HG03432 (cell line): ENCODE measurements around the gene PHC1.
A peak's percentile ranks its signal among the peaks of the same experiment; 100 is the strongest.
"Not testable (repeated sequence)": the region's sequence is repeated elsewhere in the genome, so short reads cannot be mapped to it uniquely, and the experiment has no call there.

Source experiments
- ATAC-seq: cut with Tn5 transposase; IDR thresholded peaks from one replicate; pipeline ENCODE4 v1.9.1; 2021; ENCODE audit warnings: mild to moderate bottlenecking, moderate library complexity; ENCODE audit not compliant: unreplicated experiment

The PHC1 gene

DNA sequence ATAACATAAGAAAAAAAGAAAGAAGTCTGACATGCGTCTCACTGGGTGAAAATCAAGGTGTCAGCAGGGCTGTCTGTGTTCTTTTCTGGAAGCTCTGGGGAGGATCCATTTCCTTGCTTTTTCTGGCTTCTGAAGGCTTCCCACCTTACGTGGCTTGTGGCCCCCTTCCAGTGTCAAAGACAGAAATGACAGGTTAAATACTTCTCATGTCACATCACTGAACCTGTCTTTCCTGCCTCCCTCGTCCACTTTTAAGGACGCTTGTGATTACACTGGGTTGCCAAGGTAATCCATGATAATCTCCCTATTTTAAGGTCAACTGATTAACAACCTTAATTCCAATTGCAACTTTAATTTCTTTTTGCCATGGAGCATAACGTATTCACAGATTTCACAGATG is 4.6 kb upstream of the PHC1 start:
- no peak for ATAC-seq

- ATAC-seq, result no peak
Measured at GRCh38 chr12:8911606-8912268, 2.6 kb upstream of the PHC1 start.

- no peak for ATAC-seq
Measured at GRCh38 chr12:8912914-8913313, 1.4 kb upstream of the PHC1 start.

DNA sequence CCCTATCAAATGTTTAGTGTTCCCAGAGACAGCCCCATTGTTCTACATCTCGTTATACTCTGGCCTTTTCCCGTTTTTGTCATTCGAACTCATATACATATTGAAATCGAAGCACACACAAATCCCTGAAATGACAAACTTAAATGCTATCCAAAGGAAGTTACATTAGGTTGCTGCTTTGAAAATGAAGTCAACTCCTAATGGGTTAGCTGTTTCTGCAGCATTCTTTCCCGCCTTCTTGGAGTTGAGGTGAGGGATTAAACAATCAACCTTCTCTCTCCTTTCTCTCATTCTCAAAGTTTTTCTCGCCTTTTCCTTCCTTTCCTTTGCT is 642 bp upstream of the PHC1 start:
- no peak for ATAC-seq

GRCh38 chr12:8914716-8915526 is 612 bp downstream of the PHC1 start:
- ATAC-seq, result peak; percentile 78

- no peak for ATAC-seq
Measured at GRCh38 chr12:8916154-8916553, 1.8 kb downstream of the PHC1 start.

GRCh38 chr12:8917031-8917430 is 2.7 kb downstream of the PHC1 start:
- no peak for ATAC-seq

DNA sequence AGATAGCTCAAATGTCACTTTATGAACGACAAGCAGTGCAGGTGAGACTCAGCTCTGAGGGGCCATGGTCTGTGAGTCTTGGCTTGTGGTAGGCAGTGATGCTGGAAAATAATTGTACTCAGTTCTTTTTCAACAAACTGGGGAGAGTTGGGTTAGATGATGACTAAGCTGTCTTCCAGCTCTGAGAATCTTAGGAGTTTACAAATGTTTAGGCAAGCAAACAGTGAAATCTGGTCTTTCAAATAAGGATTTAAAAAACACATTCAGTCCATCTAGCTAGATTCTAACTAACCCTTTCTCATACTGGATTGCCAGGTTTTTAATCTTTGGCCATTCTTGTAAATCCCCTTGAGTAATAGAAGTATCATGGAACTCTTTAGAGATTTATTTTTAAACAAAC is 3.4 kb downstream of the PHC1 start:
- no peak for ATAC-seq

DNA sequence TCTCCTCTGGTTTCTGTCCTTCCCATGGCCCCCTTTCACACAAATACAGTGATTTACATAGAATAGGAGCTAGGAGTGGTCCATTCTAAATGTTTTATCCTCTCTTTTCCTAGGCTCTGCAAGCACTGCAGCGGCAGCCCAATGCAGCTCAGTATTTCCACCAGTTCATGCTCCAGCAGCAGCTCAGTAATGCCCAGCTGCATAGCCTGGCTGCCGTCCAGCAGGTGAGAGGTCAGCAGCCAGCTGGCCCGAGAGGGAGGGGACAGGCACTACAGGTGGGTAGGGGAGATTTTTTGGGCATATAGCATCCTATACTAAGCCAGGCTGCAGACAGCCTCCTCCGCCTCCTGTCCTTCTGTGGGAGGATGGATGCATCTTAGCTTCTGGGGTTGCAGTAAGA is 5.3 kb downstream of the PHC1 start:
- not testable (repeated sequence) for ATAC-seq

DNA sequence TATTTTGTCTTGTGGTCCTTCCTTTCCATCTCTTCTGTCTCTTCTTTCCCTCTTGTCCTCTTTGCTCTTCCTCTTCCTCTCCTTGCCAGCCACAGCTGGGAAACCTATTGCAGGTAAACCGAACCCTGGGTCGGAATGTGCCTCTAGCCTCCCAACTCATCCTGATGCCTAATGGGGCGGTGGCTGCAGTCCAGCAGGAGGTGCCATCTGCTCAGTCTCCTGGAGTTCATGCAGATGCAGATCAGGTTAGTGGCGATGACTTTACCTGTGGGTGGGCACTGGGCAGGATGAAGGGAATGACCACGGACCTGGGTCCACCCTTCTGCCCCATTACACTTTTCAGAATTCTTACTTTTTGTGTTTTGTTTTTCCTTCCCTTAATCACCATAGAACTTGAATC is 8.2 kb downstream of the PHC1 start:
- no peak for ATAC-seq

DNA sequence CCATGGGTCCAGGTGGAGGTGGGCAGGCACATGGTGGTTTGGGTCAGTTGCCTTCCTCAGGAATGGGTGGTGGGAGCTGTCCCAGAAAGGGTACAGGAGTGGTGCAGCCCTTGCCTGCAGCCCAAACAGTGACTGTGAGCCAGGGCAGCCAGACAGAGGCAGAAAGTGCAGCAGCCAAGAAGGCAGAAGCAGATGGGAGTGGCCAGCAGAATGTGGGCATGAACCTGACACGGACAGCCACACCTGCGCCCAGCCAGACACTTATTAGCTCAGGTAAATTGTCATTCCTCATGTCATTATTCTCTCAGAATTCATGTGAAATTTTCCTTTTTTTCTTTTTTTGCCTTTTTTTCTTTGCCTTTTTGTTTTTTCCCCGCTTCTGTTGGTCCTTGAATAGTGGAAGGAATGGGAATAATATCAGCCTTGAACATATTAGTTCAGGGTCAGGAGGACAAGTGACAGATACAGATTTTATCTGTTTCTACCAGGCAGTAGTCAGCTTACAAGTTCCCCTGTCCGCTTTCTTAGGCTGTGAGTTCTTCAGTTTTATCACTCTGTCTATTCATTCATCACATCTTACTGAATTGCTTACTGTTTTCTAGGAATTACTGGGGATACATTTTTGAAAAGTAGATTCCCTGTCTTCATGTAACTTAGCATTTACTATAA is 16.5 kb downstream of the PHC1 start:
- not testable (repeated sequence) for ATAC-seq

- ATAC-seq, result not testable (repeated sequence)
Measured at GRCh38 chr12:8932464-8932863, 18.2 kb downstream of the PHC1 start.

DNA sequence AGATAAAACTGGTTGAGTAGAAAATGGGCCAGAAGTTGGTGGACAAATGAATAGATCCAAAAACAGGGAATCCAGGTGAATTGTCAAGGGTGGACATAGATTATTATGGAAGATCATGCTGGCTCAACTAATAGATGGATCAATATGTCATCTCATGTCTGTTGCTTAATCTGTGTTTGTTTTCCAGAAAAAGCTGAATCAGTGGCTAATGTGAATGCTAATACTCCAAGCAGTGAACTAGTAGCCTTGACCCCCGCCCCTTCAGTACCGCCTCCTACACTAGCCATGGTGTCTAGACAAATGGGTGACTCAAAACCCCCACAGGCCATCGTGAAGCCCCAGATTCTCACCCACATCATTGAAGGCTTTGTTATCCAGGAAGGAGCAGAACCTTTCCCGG is 19.8 kb downstream of the PHC1 start:
- ATAC-seq, result not testable (repeated sequence)

- no peak for ATAC-seq
Measured at GRCh38 chr12:8936735-8937134, 22.4 kb downstream of the PHC1 start.

GRCh38 chr12:8937842-8938442 is 23.6 kb downstream of the PHC1 start:
- ATAC-seq, result not testable (repeated sequence)

DNA sequence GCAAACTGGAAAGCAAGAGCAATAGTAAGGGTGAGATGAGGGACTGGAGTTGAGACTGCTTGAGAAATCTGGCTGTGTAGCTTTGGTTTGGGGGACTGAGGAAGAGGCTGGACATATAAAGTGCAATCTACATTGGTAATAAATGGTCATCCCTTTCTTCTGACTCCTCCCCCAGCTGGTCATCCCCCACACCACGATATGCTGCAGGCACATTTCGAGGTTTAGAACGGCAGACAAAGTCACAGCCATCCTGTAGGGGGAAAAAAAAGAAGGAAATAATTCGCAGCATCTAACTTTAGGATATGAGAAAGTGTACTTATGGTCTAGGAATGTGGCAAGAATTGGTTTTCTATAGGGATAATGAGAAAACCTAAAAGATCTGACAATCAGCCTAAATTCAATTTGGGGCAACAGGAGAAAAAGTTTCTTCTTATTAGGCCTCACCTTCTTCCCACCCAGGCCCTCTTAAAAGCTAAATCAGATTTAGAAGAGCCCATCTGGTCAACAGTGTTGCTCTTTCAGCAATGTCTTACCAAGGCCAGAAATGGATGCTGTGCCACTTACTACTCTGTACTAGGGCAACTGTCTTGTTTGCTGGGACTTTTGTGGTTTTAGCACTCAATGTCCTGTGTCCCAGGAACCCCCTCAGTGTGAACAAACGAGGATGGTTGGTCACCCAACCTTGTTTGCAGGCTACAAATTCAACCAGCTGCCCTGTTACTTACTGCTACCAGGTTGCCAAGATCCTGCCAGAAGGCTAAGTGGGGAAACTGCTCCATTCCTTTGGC is 27.6 kb downstream of the PHC1 start:
- ATAC-seq, result no peak

GRCh38 chr12:8943565-8944186 is 29.4 kb downstream of the PHC1 start:
- ATAC-seq, result no peak

DNA sequence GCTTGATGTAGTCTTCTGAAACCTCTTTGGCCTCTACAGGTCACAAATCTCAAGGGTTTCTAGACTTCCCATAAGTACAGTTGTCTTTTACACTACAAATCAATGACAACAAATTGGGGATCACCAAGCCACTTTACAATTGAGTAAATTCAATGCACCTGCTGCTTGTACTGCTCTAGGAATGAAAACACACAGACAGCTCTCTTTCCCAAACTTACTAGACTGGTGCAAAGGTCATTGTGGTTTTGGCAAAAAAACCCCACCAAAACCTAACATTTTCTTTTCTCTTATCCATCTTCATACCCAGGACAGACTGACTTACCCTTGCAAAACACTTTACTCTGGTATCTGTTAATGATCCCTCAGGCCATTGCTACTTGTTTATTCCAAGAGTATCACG is 32.4 kb downstream of the PHC1 start:
- no peak for ATAC-seq

- no peak for ATAC-seq
Measured at GRCh38 chr12:8947737-8948136, 33.4 kb downstream of the PHC1 start.

DNA sequence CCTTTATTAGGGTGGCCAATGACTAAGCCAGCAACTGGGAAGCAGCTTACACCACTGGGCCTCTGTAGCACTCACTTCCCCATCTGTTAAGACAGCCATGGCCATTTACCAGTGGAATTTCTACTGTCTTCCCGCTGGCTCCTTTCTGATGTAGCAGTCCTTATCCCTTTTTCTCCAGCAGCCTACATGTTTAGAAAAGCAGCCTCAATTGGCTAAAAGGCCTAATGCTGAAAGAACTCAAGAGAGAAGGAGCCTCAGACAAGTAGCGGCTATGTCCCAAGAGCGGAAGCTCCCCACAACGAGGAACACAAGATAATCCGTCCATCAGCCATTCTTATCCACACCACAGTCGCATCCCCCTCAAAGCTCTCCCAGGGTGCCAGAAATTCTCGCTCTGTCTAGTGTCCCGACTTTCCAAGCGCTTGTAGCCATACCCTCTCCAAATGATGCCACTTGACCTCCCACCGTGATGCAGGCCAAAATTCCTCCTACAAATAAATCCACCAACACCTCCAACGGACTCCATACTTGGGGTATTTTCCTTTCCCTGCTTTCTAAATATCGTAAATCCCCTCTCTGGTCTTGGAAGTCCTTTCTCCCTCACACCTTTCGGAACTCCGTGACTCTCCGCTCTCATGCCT is 34.5 kb downstream of the PHC1 start:
- no peak for ATAC-seq
